SK-N-SH (cell line): ENCODE data around the gene UTP25. TPM values are rescaled to one million over a fixed set of nuclear protein-coding genes. Genes with fewer than 3 reads are reported as not detected.
A peak's percentile ranks its signal among the peaks of the same experiment; 100 is the strongest.

Experiments
- CTCF ChIA-PET: fragments of 300-600, 350-600 bp; formaldehyde crosslinking; extraction: SDS; loops from one replicate; lab custom pipeline; 2021; lab: Yijun Ruan, JAX
- POLR2A ChIA-PET: fragments of 350-600 bp; sonication (Branson Sonifier 250); formaldehyde crosslinking; extraction: SDS; loops from one replicate; lab custom pipeline; 2020; ENCODE audit warnings: antibody characterized with exemption, inconsistent platforms; lab: Yijun Ruan, JAX
- DNase-seq: peaks from one replicate; pipeline ENCODE4 v3.0.0; 2012
- H2AFZ ChIP-seq: fragments of 200-600 bp; sonication (generic); 2 replicates; pipeline ENCODE4 v1.8.1; 2016; ENCODE audit warnings: antibody characterized with exemption, mild to moderate bottlenecking, low read depth
- H3F3A ChIP-seq: fragments of 200-600 bp; sonication (generic); replicated peaks from 2 replicates; pipeline ENCODE3; 2016; ENCODE audit warnings: antibody characterized with exemption, mild to moderate bottlenecking; ENCODE audit not compliant: insufficient read depth
- H3K27ac ChIP-seq, 2 experiments: fragments of 200-500 bp in 1 of 2; fragments of 200-600 bp in 1 of 2; sonication (Bioruptor generic) in 1 of 2; sonication (generic), shearing (Covaris generic) in 1 of 2; 2 replicates each; pipeline versions ENCODE4 v1.5.1 to v1.6.1; 2014 to 2016; ENCODE audit warnings: low read depth in 2 of 2, inconsistent platforms in 1 of 2, low read length in 1 of 2, mild to moderate bottlenecking in 1 of 2, mixed read lengths in 1 of 2
- H3K27me3 ChIP-seq: fragments of 200-600 bp; sonication (generic), shearing (Covaris generic); 2 replicates; pipeline ENCODE4 v1.6.1; 2016; ENCODE audit warnings: mixed run types; ENCODE audit not compliant: insufficient read depth
- H3K36me3 ChIP-seq, 2 experiments: fragments of 200-500 bp in 1 of 2; fragments of 200-600 bp in 1 of 2; sonication (Bioruptor generic) in 1 of 2; sonication (generic) in 1 of 2; replicated peaks in 1 of 2; 2 replicates each; pipeline versions ENCODE3 to v1.5.1; 2014 to 2016; ENCODE audit warnings: low read length in 1 of 2, mild to moderate bottlenecking in 1 of 2; ENCODE audit not compliant: insufficient read depth in 2 of 2, control insufficient read depth in 1 of 2
- H3K4me1 ChIP-seq, 2 experiments: fragments of 200-500 bp in 1 of 2; fragments of 200-600 bp in 1 of 2; sonication (Bioruptor generic) in 1 of 2; sonication (generic), shearing (Covaris generic) in 1 of 2; 2 replicates each; pipeline versions ENCODE4 v1.5.1 to v1.6.1; 2014 to 2016; ENCODE audit warnings: low read depth in 1 of 2, low read length in 1 of 2, mixed run types in 1 of 2; ENCODE audit not compliant: insufficient read depth in 2 of 2, control insufficient read depth in 1 of 2
- H3K4me2 ChIP-seq: fragments of 200-600 bp; sonication (generic), shearing (Covaris generic); 2 replicates; pipeline ENCODE4 v1.6.1; 2017; ENCODE audit warnings: mixed run types
- H3K4me3 ChIP-seq, 2 experiments: fragments of 200-500 bp in 1 of 2; fragments of 200-600 bp in 1 of 2; sonication (Bioruptor generic) in 1 of 2; sonication (generic), shearing (Covaris generic) in 1 of 2; 2 replicates each; pipeline versions ENCODE4 v1.5.1 to v1.8.1; 2014 to 2016; ENCODE audit warnings: low read depth in 2 of 2, inconsistent platforms in 1 of 2, low read length in 1 of 2, mild to moderate bottlenecking in 1 of 2, mixed read lengths in 1 of 2, moderate library complexity in 1 of 2
- H3K79me2 ChIP-seq: fragments of 200-600 bp; sonication (generic); 2 replicates; pipeline ENCODE4 v1.8.1; 2017; ENCODE audit warnings: mild to moderate bottlenecking; ENCODE audit not compliant: insufficient read depth
- H3K9ac ChIP-seq: fragments of 200-600 bp; sonication (generic); 2 replicates; pipeline ENCODE4 v1.6.1; 2017; ENCODE audit warnings: mixed run types
- H3K9me2 ChIP-seq: fragments of 200-600 bp; sonication (generic); 2 replicates; pipeline ENCODE4 v1.6.1; 2017; ENCODE audit warnings: mixed run types
- H3K9me3 ChIP-seq: fragments of 200-600 bp; sonication (generic); 2 replicates; pipeline ENCODE4 v1.6.1; 2017; ENCODE audit warnings: mixed run types, mild to moderate bottlenecking, moderate library complexity
- H4K20me1 ChIP-seq: fragments of 200-600 bp; sonication (generic); 2 replicates; pipeline ENCODE4 v1.6.1; 2017; ENCODE audit warnings: mild to moderate bottlenecking, mixed run types; ENCODE audit not compliant: insufficient read depth
- NFIC ChIP-seq: IDR thresholded peaks from 2 replicates; pipeline ENCODE4 v1.4.0; 2012; ENCODE audit warnings: borderline replicate concordance
- RXRA ChIP-seq: IDR thresholded peaks from 2 replicates; pipeline ENCODE4 v1.4.0; 2012; ENCODE audit warnings: low read depth, mild to moderate bottlenecking, borderline replicate concordance
- WGBS: methylation state at CpG from one replicate; pipeline ENCODE4 v1.1.6; 2017; ENCODE audit warnings: low lambda C conversion rate; 5-methylcytosine and 5-hydroxymethylcytosine counted together
- polyA plus RNA-seq, 3 experiments: library from polyadenylated mRNA; depleted of rRNA; stranded (reverse); fragments of >200 nt; gene quantifications; 2 replicates each; pipeline ENCODE4 v1.2.3, GENCODE V29; 2012
- TF ChIP-seq, protein P1 (sequence below): IDR thresholded peaks from 2 replicates; pipeline ENCODE4 v1.6.1; 2012; ENCODE audit warnings: mild to moderate bottlenecking, low read depth, low read length, moderate library complexity
- TF ChIP-seq, protein P2 (sequence below): fragments of 150-350 bp; IDR thresholded peaks from 2 replicates; pipeline ENCODE4 v1.6.1; 2016; ENCODE audit warnings: mild to moderate bottlenecking, low read depth, low read length
- TF ChIP-seq, protein P3 (sequence below): fragments of 200-600 bp; sonication (generic); IDR thresholded peaks from 2 replicates; pipeline ENCODE4 v1.6.1; 2017; ENCODE audit warnings: antibody characterized with exemption, mild to moderate bottlenecking, moderate library complexity

UTP25 gene
- polyA plus RNA-seq, 1 of the 3 experiments (the other 2 are of a cell fraction): 6.3 TPM

DNA sequence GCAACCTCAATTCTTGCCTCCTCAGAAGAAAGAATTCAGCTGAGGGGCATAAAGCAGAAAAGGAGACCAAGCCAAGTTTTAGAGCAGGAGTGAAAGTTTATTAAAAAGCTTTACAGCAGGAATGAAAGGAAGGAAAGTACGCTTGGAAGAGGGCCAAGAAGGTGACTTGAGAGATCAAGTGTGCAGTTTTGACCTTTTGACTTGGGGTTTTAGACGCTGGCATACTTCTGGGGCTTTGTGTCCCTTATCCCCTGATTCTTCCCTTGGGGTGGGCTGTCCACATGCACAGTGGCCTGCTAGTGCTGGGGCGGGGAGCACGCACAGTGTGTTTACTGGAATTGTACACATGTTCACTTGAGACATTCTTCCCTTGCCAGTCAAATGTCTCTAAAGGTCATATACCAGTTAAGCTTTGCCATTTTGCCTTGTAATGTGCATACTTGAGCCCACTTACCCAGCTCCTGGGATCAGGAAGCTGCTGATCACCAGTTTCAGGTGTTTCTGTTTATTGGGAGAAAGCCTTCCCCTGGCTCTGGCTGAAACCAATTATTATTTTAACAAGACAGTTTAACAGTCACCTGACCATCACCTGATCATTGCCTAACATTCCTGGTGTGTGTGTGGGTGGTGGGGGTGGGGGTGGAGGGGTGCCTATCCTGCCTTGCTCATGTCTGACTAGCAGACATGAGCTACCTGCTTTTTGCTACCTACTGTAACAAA, 36.2 kb downstream of the UTP25 start:
- CTCF ChIA-PET: interaction anchor here (0.6 to 19.7 kb wide), 8 partner anchors 10 to 448 kb away, joined by 3 to 317 read pairs (median 6); no protein-coding TSS in a partner anchor
- WGBS: 82% methylated on average over 4 of the region's 4 CpGs
- POLR2A ChIA-PET: no interaction called here

More for the DNA sequence above, 36.2 kb downstream of the UTP25 start:
- Histone ChIP-seq H3K4me3 (no peak overlapping the region), H3K9me3 (no peaks in the 10 kb centered on the region), H3K9me2 (no peaks in the 10 kb centered on the region), H3K9ac (no peak overlapping the region), H3F3A (peaks cover 5% of the 10 kb centered on the region), H3K79me2 (no peaks in the 10 kb centered on the region), H3K4me2 (no peak overlapping the region), H3K27ac (no peak overlapping the region), H3K4me1 (peaks cover 13 to 15% of the 10 kb centered on the region in 2 experiments), H2AFZ (no peak overlapping the region), H3K27me3 (no peaks in the 10 kb centered on the region), H4K20me1 (no peaks in the 10 kb centered on the region), H3K36me3 (no peaks in the 10 kb centered on the region)
- TF ChIP-seq, protein P1, sequence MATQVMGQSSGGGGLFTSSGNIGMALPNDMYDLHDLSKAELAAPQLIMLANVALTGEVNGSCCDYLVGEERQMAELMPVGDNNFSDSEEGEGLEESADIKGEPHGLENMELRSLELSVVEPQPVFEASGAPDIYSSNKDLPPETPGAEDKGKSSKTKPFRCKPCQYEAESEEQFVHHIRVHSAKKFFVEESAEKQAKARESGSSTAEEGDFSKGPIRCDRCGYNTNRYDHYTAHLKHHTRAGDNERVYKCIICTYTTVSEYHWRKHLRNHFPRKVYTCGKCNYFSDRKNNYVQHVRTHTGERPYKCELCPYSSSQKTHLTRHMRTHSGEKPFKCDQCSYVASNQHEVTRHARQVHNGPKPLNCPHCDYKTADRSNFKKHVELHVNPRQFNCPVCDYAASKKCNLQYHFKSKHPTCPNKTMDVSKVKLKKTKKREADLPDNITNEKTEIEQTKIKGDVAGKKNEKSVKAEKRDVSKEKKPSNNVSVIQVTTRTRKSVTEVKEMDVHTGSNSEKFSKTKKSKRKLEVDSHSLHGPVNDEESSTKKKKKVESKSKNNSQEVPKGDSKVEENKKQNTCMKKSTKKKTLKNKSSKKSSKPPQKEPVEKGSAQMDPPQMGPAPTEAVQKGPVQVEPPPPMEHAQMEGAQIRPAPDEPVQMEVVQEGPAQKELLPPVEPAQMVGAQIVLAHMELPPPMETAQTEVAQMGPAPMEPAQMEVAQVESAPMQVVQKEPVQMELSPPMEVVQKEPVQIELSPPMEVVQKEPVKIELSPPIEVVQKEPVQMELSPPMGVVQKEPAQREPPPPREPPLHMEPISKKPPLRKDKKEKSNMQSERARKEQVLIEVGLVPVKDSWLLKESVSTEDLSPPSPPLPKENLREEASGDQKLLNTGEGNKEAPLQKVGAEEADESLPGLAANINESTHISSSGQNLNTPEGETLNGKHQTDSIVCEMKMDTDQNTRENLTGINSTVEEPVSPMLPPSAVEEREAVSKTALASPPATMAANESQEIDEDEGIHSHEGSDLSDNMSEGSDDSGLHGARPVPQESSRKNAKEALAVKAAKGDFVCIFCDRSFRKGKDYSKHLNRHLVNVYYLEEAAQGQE: no peak
- TF ChIP-seq NFIC: 0 out of 2 replicates have a peak, but pooled peaks have one; percentile 21
- TF ChIP-seq, protein P2, sequence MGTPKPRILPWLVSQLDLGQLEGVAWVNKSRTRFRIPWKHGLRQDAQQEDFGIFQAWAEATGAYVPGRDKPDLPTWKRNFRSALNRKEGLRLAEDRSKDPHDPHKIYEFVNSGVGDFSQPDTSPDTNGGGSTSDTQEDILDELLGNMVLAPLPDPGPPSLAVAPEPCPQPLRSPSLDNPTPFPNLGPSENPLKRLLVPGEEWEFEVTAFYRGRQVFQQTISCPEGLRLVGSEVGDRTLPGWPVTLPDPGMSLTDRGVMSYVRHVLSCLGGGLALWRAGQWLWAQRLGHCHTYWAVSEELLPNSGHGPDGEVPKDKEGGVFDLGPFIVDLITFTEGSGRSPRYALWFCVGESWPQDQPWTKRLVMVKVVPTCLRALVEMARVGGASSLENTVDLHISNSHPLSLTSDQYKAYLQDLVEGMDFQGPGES: no peak
- TF ChIP-seq RXRA: no peak
- TF ChIP-seq, protein P3, sequence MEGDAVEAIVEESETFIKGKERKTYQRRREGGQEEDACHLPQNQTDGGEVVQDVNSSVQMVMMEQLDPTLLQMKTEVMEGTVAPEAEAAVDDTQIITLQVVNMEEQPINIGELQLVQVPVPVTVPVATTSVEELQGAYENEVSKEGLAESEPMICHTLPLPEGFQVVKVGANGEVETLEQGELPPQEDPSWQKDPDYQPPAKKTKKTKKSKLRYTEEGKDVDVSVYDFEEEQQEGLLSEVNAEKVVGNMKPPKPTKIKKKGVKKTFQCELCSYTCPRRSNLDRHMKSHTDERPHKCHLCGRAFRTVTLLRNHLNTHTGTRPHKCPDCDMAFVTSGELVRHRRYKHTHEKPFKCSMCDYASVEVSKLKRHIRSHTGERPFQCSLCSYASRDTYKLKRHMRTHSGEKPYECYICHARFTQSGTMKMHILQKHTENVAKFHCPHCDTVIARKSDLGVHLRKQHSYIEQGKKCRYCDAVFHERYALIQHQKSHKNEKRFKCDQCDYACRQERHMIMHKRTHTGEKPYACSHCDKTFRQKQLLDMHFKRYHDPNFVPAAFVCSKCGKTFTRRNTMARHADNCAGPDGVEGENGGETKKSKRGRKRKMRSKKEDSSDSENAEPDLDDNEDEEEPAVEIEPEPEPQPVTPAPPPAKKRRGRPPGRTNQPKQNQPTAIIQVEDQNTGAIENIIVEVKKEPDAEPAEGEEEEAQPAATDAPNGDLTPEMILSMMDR: no peak
- DNase-seq: no peak
